HEK293 (cell line): ENCODE results near the gene TMEM270.
A peak's percentile ranks its signal among the peaks of the same experiment; 100 is the strongest.

Experiments used
- CTCF ChIA-PET: fragments of 350-600 bp; formaldehyde crosslinking; extraction: SDS; loops from one replicate; lab custom pipeline; 2021; ENCODE audit warnings: antibody characterized with exemption; lab: Yijun Ruan, JAX
- POLR2A ChIA-PET: fragments of 300-600 bp; formaldehyde crosslinking; extraction: SDS; loops from one replicate; lab custom pipeline; 2020; ENCODE audit warnings: antibody characterized with exemption, inconsistent platforms; lab: Yijun Ruan, JAX
- H3K27ac ChIP-seq: fragments of 200-500 bp; sonication (Bioruptor generic); 2 replicates; pipeline ENCODE4 v1.5.1; 2014; ENCODE audit warnings: low read depth, low read length, control low read depth, inconsistent platforms; ENCODE audit errors: extremely low read depth
- H3K36me3 ChIP-seq, 2 experiments: fragments of 200-500 bp in 1 of 2; sonication (Bioruptor generic) in 1 of 2; 1 replicate in 1 of 2; 2 replicates in 1 of 2; pipeline ENCODE4 v1.5.1; 2014 to 2017; ENCODE audit warnings: inconsistent platforms in 2 of 2, low read length in 2 of 2; ENCODE audit not compliant: control insufficient read depth in 2 of 2, insufficient read depth in 1 of 2
- H3K4me1 ChIP-seq: fragments of 200-500 bp; sonication (Bioruptor generic); 2 replicates; pipeline ENCODE4 v1.5.1; 2014; ENCODE audit warnings: mild to moderate bottlenecking, low read length, inconsistent platforms; ENCODE audit not compliant: control insufficient read depth, insufficient read depth
- H3K4me3 ChIP-seq: 2 replicates; pipeline ENCODE4 v1.5.1; 2011; ENCODE audit warnings: low read depth, mild to moderate bottlenecking, control low read depth, low read length, moderate library complexity
- H3K9me3 ChIP-seq: fragments of 200-500 bp; sonication (Bioruptor generic); 2 replicates; pipeline ENCODE4 v1.5.1; 2014; ENCODE audit warnings: low read depth, low read length, inconsistent platforms; ENCODE audit not compliant: control insufficient read depth, insufficient read depth
- FEZF1 ChIP-seq: fragments of 450-650 bp; formaldehyde crosslinking; IDR thresholded peaks from 2 replicates; pipeline ENCODE4 v1.5.1; 2016; ENCODE audit warnings: missing biosample characterization, missing genetic modification characterization
- GLIS2 ChIP-seq: fragments of 450-650 bp; formaldehyde crosslinking; IDR thresholded peaks from 2 replicates; pipeline ENCODE4 v1.5.1; 2016; ENCODE audit warnings: missing biosample characterization, missing genetic modification characterization
- SCRT1 ChIP-seq: fragments of 450-650 bp; formaldehyde crosslinking; IDR thresholded peaks from 2 replicates; pipeline ENCODE4 v1.5.1; 2016; ENCODE audit warnings: missing biosample characterization, missing genetic modification characterization, borderline replicate concordance
- SP7 ChIP-seq: fragments of 450-650 bp; formaldehyde crosslinking; IDR thresholded peaks from 2 replicates; pipeline ENCODE4 v1.5.1; 2016; ENCODE audit warnings: missing biosample characterization, missing genetic modification characterization
- ZBTB48 ChIP-seq: fragments of 450-650 bp; formaldehyde crosslinking; IDR thresholded peaks from 2 replicates; pipeline ENCODE4 v1.5.1; 2016; ENCODE audit warnings: missing biosample characterization, missing genetic modification characterization
- ZNF157 ChIP-seq: fragments of 450-650 bp; formaldehyde crosslinking; IDR thresholded peaks from 2 replicates; pipeline ENCODE4 v1.5.1; 2016; ENCODE audit warnings: missing biosample characterization, missing genetic modification characterization
- ZNF184 ChIP-seq: fragments of 450-650 bp; IDR thresholded peaks from 2 replicates; pipeline ENCODE4 v1.5.1; 2018; ENCODE audit warnings: missing biosample characterization, mild to moderate bottlenecking, missing genetic modification characterization
- ZNF223 ChIP-seq: fragments of 450-650 bp; formaldehyde crosslinking; IDR thresholded peaks from 2 replicates; pipeline ENCODE4 v1.5.1; 2016; ENCODE audit warnings: missing biosample characterization, missing genetic modification characterization
- ZNF24 ChIP-seq: fragments of 450-650 bp; formaldehyde crosslinking; IDR thresholded peaks from 2 replicates; pipeline ENCODE4 v1.5.1; 2016; ENCODE audit warnings: missing biosample characterization, missing genetic modification characterization
- ZNF391 ChIP-seq: fragments of 450-650 bp; formaldehyde crosslinking; IDR thresholded peaks from 2 replicates; pipeline ENCODE4 v1.5.1; 2016; ENCODE audit warnings: low read depth, missing biosample characterization, missing genetic modification characterization, borderline replicate concordance
- ZNF394 ChIP-seq: fragments of 450-650 bp; formaldehyde crosslinking; IDR thresholded peaks from 2 replicates; pipeline ENCODE4 v1.5.1; 2016; ENCODE audit warnings: missing biosample characterization, missing genetic modification characterization, mild to moderate bottlenecking, moderate library complexity, borderline replicate concordance
- ZNF48 ChIP-seq: fragments of 450-650 bp; formaldehyde crosslinking; IDR thresholded peaks from 2 replicates; pipeline ENCODE4 v1.5.1; 2016; ENCODE audit warnings: missing biosample characterization, missing genetic modification characterization
- ZNF555 ChIP-seq: fragments of 450-650 bp; formaldehyde crosslinking; conservative IDR thresholded peaks from 2 replicates; pipeline ENCODE4 v1.5.1; 2017; ENCODE audit warnings: missing biosample characterization, mild to moderate bottlenecking, missing genetic modification characterization, inconsistent platforms
- ZNF830 ChIP-seq: fragments of 450-650 bp; IDR thresholded peaks from 2 replicates; pipeline ENCODE4 v1.5.0; 2018; ENCODE audit warnings: missing biosample characterization, missing genetic modification characterization, low read depth, mild to moderate bottlenecking, moderate library complexity
- TF ChIP-seq, protein P1 (sequence below): fragments of 450-650 bp; formaldehyde crosslinking; IDR thresholded peaks from 2 replicates; pipeline ENCODE4 v1.5.1; 2016; ENCODE audit warnings: missing biosample characterization, missing genetic modification characterization
- TF ChIP-seq, protein P2 (sequence below): fragments of 450-650 bp; formaldehyde crosslinking; IDR thresholded peaks from 2 replicates; pipeline ENCODE4 v1.5.1; 2017; ENCODE audit warnings: missing biosample characterization, mild to moderate bottlenecking, missing genetic modification characterization, moderate library complexity
- TF ChIP-seq, protein P3 (sequence below): fragments of 450-650 bp; formaldehyde crosslinking; conservative IDR thresholded peaks from 2 replicates; pipeline ENCODE4 v1.5.1; 2016; ENCODE audit warnings: low read depth, missing biosample characterization, missing genetic modification characterization
- TF ChIP-seq, protein P4 (sequence below): fragments of 450-650 bp; formaldehyde crosslinking; IDR thresholded peaks from 2 replicates; pipeline ENCODE4; 2016; ENCODE audit warnings: missing biosample characterization, missing genetic modification characterization

The TMEM270 gene

DNA sequence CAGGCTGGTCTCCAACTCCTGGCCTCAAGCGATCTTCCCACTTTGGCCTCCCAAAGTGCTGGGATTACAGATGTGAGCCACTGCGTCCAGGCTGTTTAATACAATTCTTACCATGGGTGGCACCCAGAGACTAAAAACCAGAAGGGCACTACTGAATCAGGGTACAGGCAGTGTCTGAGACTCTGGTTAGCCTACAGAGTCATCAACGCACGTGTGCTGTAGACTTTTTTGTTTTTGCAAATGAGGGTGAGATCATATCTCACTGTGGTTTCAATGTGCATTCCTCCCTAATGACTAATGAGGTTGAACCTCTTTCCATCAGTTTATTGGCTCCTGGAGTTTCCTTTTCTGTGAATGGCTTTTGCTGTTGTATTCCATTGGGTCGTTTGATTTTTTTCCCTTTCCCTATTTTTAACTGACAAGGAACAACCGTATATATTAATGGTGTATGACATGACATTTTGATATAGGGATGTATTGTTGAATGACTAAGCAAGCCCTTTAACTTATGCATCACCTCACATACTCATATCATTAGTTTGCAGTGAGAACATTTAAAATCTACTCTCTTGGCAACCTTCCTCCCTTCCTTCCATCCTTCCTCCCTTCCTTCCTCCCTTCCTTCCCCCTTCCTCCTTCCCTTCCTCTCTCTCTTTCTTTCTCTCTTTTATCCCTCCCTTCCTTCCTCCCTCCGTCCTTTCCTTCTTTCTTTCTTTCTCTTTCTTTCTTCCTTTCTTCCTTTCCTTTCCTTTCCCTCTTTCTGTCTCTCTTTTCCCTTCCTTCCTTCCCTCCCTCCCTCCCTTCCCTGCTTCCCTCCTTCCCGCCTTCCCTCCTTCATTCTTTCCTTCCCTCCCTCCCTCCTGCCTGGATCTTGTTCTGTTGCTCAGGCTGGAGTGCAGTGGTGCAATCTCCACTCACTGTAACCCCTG lies 9.3 kb upstream of the TMEM270 start (continued):
- TF ChIP-seq, protein P1, sequence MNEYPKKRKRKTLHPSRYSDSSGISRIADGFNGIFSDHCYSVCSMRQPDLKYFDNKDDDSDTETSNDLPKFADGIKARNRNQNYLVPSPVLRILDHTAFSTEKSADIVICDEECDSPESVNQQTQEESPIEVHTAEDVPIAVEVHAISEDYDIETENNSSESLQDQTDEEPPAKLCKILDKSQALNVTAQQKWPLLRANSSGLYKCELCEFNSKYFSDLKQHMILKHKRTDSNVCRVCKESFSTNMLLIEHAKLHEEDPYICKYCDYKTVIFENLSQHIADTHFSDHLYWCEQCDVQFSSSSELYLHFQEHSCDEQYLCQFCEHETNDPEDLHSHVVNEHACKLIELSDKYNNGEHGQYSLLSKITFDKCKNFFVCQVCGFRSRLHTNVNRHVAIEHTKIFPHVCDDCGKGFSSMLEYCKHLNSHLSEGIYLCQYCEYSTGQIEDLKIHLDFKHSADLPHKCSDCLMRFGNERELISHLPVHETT: peak; percentile 83
- TF ChIP-seq ZNF391 (peak; percentile 22; the same call in 1 of the 2 replicates), FEZF1 (tag by site-specific recombination) (peak; percentile 67; the same call in 1 of the 2 replicates), ZNF830 (tag by site-specific recombination) (no peak), ZNF223 (peak; percentile 45; the same call in 1 of the 2 replicates), ZNF24 (tag by site-specific recombination) (peak; percentile 92)
- TF ChIP-seq, protein P2, sequence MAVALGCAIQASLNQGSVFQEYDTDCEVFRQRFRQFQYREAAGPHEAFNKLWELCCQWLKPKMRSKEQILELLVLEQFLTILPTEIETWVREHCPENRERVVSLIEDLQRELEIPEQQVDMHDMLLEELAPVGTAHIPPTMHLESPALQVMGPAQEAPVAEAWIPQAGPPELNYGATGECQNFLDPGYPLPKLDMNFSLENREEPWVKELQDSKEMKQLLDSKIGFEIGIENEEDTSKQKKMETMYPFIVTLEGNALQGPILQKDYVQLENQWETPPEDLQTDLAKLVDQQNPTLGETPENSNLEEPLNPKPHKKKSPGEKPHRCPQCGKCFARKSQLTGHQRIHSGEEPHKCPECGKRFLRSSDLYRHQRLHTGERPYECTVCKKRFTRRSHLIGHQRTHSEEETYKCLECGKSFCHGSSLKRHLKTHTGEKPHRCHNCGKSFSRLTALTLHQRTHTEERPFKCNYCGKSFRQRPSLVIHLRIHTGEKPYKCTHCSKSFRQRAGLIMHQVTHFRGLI: no peak

DNA sequence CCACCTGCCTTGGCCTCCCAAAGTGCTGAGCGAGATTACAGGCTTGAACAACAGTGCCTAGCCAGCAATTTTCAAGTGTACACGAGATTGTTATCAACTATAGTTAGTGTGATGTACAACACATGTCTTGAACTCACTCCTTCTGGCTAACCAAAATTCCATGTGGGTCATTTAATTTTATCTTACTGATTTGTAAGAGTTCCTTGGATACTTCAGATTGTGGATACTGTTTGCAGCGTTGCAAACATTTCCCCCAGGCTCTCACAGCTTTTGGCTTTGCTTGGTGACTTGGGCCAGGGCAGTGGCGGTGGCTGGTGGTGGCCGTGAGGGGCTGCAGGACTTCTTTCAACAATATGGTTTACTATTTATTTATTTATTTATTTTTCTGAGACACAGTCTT lies 8.5 kb upstream of the TMEM270 start:
- TF ChIP-seq ZNF157 (tag by site-specific recombination) (no peak), SP7 (0 out of 2 replicates have a peak, but pooled peaks have one; percentile 11)
- H3K4me3 ChIP-seq: no peak overlapping the region
- ChIA-PET CTCF (interaction anchor here (4.0 to 5.0 kb wide), 2 partner anchors 10 to 41 kb away, joined by 24 to 40 read pairs; partner anchors contain the start of gene METTL27), POLR2A (interaction anchor here (1.5 kb wide), 1 partner anchor 114 kb away, joined by 3 read pairs; the partner anchor contains the start of gene ABHD11)
- no peak overlapping the region for H3K27ac ChIP-seq
- H3K9me3 ChIP-seq: no peaks in the 10 kb centered on the region
- no peaks in the 10 kb centered on the region for H3K36me3 ChIP-seq
- H3K4me1 ChIP-seq: peaks cover 9% of the 10 kb centered on the region

DNA sequence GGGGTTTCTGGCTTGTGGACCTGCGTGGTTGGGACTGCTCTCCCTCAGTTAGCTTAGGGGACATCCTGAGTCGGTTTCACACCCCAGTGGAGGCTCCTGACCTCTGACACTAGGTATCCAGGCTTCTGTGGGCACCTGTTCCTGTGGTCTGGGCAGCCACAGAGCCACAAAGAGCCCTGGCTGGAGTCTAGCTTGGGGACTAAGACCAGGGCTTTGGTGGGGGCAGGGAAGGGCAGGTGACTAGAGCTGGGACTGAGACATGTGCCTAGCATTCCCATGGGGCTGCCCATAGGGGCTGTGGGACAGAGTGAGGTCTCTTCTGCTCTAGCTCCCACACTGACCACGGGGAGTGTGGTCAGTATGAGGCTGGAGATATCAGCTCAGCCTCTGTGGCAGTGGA lies 4.0 kb upstream of the TMEM270 start:
- H3K9me3 ChIP-seq: no peaks in the 10 kb centered on the region
- H3K4me1 ChIP-seq: peaks cover 3% of the 10 kb centered on the region
- no peak overlapping the region for H3K27ac ChIP-seq
- H3K4me3 ChIP-seq: no peak overlapping the region
- TF ChIP-seq, protein P3, sequence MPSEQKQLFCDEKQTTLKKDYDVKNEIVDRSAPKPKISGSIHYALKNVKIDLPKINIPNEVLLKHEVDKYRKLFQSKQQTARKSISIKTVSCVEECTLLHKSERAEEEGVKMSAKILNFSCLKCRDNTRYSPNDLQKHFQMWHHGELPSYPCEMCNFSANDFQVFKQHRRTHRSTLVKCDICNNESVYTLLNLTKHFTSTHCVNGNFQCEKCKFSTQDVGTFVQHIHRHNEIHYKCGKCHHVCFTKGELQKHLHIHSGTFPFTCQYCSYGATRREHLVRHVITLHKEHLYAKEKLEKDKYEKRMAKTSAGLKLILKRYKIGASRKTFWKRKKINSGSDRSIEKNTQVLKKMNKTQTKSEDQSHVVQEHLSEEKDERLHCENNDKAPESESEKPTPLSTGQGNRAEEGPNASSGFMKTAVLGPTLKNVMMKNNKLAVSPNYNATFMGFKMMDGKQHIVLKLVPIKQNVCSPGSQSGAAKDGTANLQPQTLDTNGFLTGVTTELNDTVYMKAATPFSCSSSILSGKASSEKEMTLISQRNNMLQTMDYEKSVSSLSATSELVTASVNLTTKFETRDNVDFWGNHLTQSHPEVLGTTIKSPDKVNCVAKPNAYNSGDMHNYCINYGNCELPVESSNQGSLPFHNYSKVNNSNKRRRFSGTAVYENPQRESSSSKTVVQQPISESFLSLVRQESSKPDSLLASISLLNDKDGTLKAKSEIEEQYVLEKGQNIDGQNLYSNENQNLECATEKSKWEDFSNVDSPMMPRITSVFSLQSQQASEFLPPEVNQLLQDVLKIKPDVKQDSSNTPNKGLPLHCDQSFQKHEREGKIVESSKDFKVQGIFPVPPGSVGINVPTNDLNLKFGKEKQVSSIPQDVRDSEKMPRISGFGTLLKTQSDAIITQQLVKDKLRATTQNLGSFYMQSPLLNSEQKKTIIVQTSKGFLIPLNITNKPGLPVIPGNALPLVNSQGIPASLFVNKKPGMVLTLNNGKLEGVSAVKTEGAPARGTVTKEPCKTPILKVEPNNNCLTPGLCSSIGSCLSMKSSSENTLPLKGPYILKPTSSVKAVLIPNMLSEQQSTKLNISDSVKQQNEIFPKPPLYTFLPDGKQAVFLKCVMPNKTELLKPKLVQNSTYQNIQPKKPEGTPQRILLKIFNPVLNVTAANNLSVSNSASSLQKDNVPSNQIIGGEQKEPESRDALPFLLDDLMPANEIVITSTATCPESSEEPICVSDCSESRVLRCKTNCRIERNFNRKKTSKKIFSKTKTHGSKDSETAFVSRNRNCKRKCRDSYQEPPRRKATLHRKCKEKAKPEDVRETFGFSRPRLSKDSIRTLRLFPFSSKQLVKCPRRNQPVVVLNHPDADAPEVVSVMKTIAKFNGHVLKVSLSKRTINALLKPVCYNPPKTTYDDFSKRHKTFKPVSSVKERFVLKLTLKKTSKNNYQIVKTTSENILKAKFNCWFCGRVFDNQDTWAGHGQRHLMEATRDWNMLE (tag by site-specific recombination): no peak
- TF ChIP-seq ZNF184: no peak
- TF ChIP-seq ZBTB48 (tag by site-specific recombination): no peak
- TF ChIP-seq ZNF48 (tag by site-specific recombination): no peak
- TF ChIP-seq, protein P4, sequence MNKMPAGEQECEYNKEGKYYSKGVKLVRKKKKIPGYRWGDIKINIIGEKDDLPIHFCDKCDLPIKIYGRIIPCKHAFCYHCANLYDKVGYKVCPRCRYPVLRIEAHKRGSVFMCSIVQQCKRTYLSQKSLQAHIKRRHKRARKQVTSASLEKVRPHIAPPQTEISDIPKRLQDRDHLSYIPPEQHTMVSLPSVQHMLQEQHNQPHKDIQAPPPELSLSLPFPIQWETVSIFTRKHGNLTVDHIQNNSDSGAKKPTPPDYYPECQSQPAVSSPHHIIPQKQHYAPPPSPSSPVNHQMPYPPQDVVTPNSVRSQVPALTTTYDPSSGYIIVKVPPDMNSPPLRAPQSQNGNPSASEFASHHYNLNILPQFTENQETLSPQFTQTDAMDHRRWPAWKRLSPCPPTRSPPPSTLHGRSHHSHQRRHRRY (tag by site-specific recombination): no peak
- TF ChIP-seq GLIS2 (tag by site-specific recombination): no peak
- TF ChIP-seq ZNF394 (tag by site-specific recombination): no peak
- no peak for TF ChIP-seq ZNF555 (tag by site-specific recombination)
- TF ChIP-seq SCRT1: no peak
- no peaks in the 10 kb centered on the region for H3K36me3 ChIP-seq
- POLR2A ChIA-PET: interaction anchor here (0.8 kb wide), 1 partner anchor 118 kb away, joined by 3 read pairs; the partner anchor contains the start of gene ABHD11
- CTCF ChIA-PET: interaction anchor here (0.5 to 5.0 kb wide), 11 partner anchors 9 to 249 kb away, joined by 3 to 40 read pairs (median 6); no protein-coding TSS in a partner anchor
